NCI-H2227 (cell line): ENCODE measurements around the gene TMEM247.

Experiments
- DNase-seq: peaks from one replicate; lab custom pipeline; 2025; ENCODE audit not compliant: unreplicated experiment; lab: John Stamatoyannopoulos, UW

TMEM247 gene

GRCh38 chr2:46479265-46479664, at the start of gene TMEM247:
Gene TMEM247 (plus strand): TSS chr2:46479565.
- no peak for DNase-seq

GRCh38 chr2:46430413-46430812, 49.0 kb upstream of the TMEM247 start:
- no peak for DNase-seq

- DNase-seq: no peak
Observed at GRCh38 chr2:46430992-46431391, 48.4 kb upstream of the TMEM247 start.

- no peak for DNase-seq
Observed at GRCh38 chr2:46431481-46432235, 47.7 kb upstream of the TMEM247 start.

GRCh38 chr2:46434851-46435273, 44.5 kb upstream of the TMEM247 start:
- DNase-seq: no peak

GRCh38 chr2:46435353-46435752, 44.0 kb upstream of the TMEM247 start:
- no peak for DNase-seq

- DNase-seq: no peak
Observed at GRCh38 chr2:46435796-46436360, 43.5 kb upstream of the TMEM247 start.

- DNase-seq: no peak
Observed at GRCh38 chr2:46436800-46437199, 42.6 kb upstream of the TMEM247 start.

- no peak for DNase-seq
Observed at GRCh38 chr2:46438102-46438501, 41.3 kb upstream of the TMEM247 start.

GRCh38 chr2:46438794-46439193, 40.6 kb upstream of the TMEM247 start:
- no peak for DNase-seq

- DNase-seq: no peak
Observed at GRCh38 chr2:46439582-46439981, 39.8 kb upstream of the TMEM247 start.

- no peak for DNase-seq
Observed at GRCh38 chr2:46441838-46442712, 37.3 kb upstream of the TMEM247 start.

GRCh38 chr2:46444732-46445131, 34.6 kb upstream of the TMEM247 start:
- no peak for DNase-seq

GRCh38 chr2:46445556-46445955, 33.8 kb upstream of the TMEM247 start:
- no peak for DNase-seq

- no peak for DNase-seq
Observed at GRCh38 chr2:46446871-46447568, 32.3 kb upstream of the TMEM247 start.

GRCh38 chr2:46447649-46448048, 31.7 kb upstream of the TMEM247 start:
- no peak for DNase-seq

- no peak for DNase-seq
Observed at GRCh38 chr2:46448111-46448510, 31.3 kb upstream of the TMEM247 start.

GRCh38 chr2:46448641-46449040, 30.7 kb upstream of the TMEM247 start:
- no peak for DNase-seq

GRCh38 chr2:46449700-46450099, 29.7 kb upstream of the TMEM247 start:
- DNase-seq: no peak

GRCh38 chr2:46451131-46451711, 28.1 kb upstream of the TMEM247 start:
- DNase-seq: no peak

GRCh38 chr2:46456789-46457188, 22.6 kb upstream of the TMEM247 start:
- DNase-seq: no peak
